GM21529 (cell line): ENCODE measurements around the gene TNFSF18.

ENCODE experiments used
- ATAC-seq: cut with Tn5 transposase; IDR thresholded peaks from one replicate; pipeline ENCODE4 v1.9.1; 2021; ENCODE audit not compliant: unreplicated experiment

The TNFSF18 gene

DNA sequence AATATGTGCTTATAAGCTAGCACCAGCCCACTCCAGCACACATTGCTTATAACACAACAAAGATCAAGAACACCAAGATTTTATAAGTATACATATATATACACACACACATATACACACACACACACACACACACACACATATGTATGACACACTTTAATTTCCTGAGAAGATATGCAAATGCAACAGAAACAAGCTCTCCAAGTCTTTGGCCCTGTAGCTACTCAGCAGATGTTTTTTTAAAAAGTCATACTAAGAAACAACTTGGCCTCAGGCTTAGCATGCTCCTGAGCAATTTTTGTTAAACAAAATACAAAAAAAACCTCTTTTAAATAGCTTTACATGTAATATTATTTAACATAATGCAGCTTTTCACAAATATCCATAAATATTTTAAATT lies 11.1 kb downstream of the TNFSF18 start:
- no peak for ATAC-seq

- no peak for ATAC-seq
Observed at GRCh38 chr1:173038875-173039554, 11.7 kb downstream of the TNFSF18 start.

GRCh38 chr1:173024543-173024942 lies 26.2 kb downstream of the TNFSF18 start:
- no peak for ATAC-seq

DNA sequence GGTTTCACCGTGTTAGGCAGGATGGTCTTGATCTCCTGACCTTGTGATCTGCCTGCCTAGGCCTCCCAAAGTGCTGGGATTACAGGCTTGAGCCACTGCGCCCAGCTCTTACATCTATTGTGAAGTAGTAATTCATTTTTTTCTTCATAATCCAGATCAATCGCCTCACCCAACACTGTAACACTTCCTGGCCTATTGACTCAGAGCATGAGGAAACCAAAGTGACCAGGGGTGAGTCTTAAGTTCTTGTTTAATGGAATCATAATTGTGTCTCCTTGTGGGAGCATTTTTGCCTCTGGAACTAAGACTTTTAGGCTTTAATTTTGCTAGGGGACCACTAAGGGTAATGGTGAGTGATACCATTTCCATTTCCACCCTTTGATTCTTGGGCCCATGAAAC lies 27.4 kb downstream of the TNFSF18 start:
- ATAC-seq = no peak

GRCh38 chr1:173020138-173020750 lies 30.5 kb downstream of the TNFSF18 start:
- ATAC-seq = peak; percentile 94

GRCh38 chr1:173017792-173018191 lies 32.9 kb downstream of the TNFSF18 start:
- no peak for ATAC-seq

DNA sequence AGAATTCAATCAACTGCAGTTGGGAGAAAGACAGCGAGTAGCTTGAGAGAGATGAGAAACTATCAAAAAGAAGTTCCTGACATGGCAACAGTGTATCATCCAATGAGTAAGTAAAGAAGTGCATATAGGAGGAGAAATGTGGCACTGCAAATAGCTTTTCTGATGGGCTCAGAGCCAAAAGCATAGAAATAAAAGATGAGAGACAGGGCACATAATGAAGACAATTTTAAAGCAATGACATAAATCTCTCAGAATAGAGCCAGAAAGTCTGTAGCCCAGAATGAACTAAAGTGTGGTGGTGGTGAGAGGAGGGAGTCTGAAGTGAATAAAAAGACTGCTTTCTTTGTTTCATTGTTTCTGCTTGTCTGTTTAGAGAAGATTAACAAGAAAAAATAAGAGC lies 34.3 kb downstream of the TNFSF18 start:
- no peak for ATAC-seq

GRCh38 chr1:173015629-173016028 lies 35.1 kb downstream of the TNFSF18 start:
- ATAC-seq = no peak

- ATAC-seq = no peak
Observed at GRCh38 chr1:173014160-173014559, 36.6 kb downstream of the TNFSF18 start.

- ATAC-seq = no peak
Observed at GRCh38 chr1:173012126-173012525, 38.6 kb downstream of the TNFSF18 start.

- ATAC-seq = no peak
Observed at GRCh38 chr1:173009597-173009996, 41.1 kb downstream of the TNFSF18 start.

DNA sequence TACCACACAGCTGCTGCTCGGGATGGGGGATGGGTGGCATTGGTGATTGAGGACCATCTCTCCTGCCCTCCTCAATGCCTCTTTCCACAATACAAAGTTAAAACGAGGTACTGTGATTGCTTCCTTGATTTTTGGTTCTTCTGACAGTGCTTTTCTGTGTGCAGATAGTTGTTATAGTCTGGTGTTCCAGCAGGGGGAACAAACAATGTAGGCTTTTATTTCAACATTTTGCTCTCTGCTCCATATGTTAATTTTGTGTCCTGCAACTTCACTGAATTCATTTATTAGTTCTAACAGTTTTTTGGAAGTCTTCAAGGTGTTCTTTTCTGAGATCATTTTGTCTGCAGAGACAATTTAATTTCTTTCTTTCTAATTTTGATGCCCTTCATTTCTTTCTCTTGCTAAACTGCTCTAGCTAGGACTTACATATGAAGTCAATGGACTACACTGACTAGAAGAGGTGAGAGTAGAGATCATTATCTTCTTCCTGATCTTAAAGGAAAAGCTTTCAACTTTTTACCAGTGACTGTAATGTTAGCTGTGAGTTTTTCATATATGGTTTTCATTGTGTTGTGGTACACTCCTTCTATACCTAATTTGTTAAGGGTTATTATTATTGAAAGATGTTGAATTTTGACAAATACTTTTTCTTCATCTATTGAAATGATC lies 45.4 kb downstream of the TNFSF18 start:
- no peak for ATAC-seq

- ATAC-seq = no peak
Observed at GRCh38 chr1:173002891-173003838, 47.6 kb downstream of the TNFSF18 start.

GRCh38 chr1:172999349-172999748 lies 51.4 kb downstream of the TNFSF18 start:
- no peak for ATAC-seq

- no peak for ATAC-seq
Observed at GRCh38 chr1:172997941-172998361, 52.8 kb downstream of the TNFSF18 start.

DNA sequence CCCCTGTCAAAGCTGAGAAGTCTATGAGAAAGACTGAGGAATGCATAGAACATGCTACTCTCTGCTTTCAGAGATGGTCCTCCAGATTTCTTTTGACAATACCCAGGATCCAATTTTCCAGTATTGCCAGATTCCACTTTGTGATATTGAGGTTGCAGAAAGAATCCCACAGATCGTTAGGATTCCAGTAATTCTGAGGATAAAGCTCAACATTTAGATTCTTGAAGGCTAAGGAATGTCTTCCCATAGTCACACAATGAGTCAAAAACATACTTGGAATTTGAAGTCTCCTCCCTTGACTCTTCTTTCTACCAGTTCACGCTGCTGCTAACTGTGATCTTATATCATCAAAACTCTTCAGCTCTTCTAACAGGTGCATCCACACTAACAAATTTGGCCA lies 57.1 kb downstream of the TNFSF18 start:
- no peak for ATAC-seq

DNA sequence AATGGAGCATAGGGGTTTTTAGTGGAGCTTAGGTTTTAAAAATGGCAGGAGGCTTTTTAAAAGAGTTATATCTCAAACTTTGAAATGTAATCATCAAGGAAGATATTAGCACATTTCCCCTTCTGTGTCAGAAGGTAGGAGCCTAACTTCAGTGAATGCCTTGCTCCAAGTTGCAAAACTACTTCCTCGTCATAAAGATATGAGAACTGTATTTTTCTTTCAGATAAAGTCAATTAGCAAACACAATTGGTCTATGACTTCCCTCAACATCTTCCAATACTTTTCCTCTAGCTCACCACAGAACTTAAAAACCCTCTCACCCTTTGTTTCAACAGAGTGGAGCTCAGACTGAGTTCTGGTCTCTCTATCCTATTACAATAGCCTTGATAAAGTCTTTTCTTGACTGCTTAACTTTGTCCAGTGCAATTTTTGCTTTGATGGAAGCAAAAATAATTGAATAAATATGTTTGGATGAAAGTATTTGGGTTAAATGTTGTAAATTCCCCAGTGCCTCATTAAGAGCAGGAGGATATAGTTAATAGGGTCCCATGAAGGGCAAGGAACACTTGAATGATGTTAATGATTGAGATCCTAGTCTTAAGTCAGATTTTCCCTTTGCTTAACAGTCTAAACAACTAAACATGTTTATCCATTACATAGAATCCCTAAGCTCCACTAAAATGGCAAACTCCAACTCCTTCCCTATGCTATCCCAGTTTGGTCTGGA lies 58.9 kb downstream of the TNFSF18 start:
- ATAC-seq = no peak

GRCh38 chr1:172990598-172991215 lies 60.0 kb downstream of the TNFSF18 start:
- ATAC-seq = no peak
